Measurements from ENCODE around the gene KSR1.
"Not testable (repeated sequence)": the region's sequence is repeated elsewhere in the genome, so short reads cannot be mapped to it uniquely, and the experiment has no call there.

KSR1 gene

GRCh38 chr17:27498615-27499309, 42.5 kb downstream of the KSR1 start:
- H3K9me3 ChIP-seq (ENCODE audit: control insufficient read depth in 1 of 2, low read length in 2 of 2) = no peaks in the 10 kb centered on the region
- H3K27ac ChIP-seq (ENCODE audit: low read length) = no peak overlapping the region
- H3K4me1 ChIP-seq (ENCODE audit: control insufficient read depth in 1 of 2, insufficient read depth in 2 of 2, low read length in 2 of 2) = peaks cover 10 to 16% of the 10 kb centered on the region in 2 donors
- no peaks in the 10 kb centered on the region for H3K36me3 ChIP-seq (ENCODE audit: control insufficient read depth in 1 of 2, insufficient read depth in 2 of 2, low read length in 2 of 2)
- no peak overlapping the region for H3K4me3 ChIP-seq (ENCODE audit: low read depth in 1 of 2, low read length in 2 of 2)
- H3K27me3 ChIP-seq (ENCODE audit: low read depth, low read length) = no peaks in the 10 kb centered on the region

DNA sequence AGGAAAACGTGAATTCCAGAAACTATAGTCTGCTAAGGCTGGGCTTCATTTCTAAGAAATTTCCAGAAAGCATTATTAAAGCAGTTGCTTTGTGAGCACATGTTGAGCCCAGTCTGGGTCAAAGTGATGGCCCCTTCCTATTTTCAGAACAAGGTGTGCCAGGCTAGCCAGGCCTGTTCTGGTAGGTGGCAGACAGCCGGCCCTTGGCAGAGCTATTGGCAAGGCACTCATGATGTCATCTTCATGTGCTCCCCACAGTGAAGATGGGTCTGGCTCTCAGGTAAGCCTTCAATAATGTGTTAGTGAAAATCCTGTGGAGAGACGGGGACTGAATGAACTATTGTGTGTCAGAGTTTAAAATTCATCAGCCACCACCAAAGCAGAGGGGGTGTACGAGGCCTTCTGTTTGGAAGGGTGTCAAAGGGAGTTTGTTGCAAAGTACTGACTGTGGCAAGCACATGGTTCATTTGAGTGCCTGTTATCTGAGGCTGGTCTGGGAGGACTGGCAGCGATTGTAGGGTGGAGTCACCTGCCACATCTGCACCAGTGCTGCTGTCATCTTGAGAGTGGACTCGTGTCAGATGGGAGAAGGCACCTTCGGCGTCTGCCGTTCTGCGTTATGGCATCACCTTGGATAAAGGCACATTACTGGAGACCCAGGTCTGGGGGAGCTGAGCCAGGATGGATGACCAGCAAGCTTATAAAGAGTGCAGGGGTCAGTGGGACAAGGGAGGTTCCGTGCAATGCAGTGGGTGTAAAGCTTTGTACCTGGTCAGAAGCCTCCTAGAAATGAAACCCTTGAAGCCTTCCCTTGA, 43.4 kb downstream of the KSR1 start:
- Histone ChIP-seq H3K4me1 (ENCODE audit: control insufficient read depth in 1 of 2, insufficient read depth in 2 of 2, low read length in 2 of 2) (peaks cover 5 to 8% of the 10 kb centered on the region in 2 donors), H3K27me3 (ENCODE audit: low read depth, low read length) (no peaks in the 10 kb centered on the region), H3K4me3 (ENCODE audit: low read depth in 1 of 2, low read length in 2 of 2) (no peak overlapping the region), H3K9me3 (ENCODE audit: control insufficient read depth in 1 of 2, low read length in 2 of 2) (no peaks in the 10 kb centered on the region), H3K27ac (ENCODE audit: low read length) (no peak overlapping the region), H3K36me3 (ENCODE audit: control insufficient read depth in 1 of 2, insufficient read depth in 2 of 2, low read length in 2 of 2) (no peaks in the 10 kb centered on the region)

DNA sequence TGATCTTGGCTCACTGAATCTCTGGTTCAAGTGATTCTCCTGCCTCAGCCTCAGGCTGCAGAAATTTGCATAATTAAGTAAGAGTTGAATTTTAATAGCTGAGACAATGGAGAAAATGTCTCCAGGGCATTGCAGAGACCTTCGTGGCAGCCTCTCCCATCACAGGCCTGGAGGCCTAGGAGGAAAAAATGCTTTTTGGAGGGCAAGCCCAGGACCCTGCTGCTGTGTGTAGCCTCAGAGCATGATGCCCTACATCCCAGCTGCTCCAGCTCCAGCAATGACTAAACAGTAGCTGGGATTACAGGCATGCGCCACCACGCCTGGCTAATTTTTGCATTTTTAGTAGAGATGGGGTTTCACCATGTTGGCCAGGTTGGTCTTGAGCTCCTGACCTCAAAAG, 45.1 kb downstream of the KSR1 start:
- H3K4me1 ChIP-seq (ENCODE audit: control insufficient read depth in 1 of 2, insufficient read depth in 2 of 2, low read length in 2 of 2); H3K4me3 ChIP-seq (ENCODE audit: low read depth in 1 of 2, low read length in 2 of 2); H3K9me3 ChIP-seq (ENCODE audit: control insufficient read depth in 1 of 2, low read length in 2 of 2); H3K36me3 ChIP-seq (ENCODE audit: control insufficient read depth in 1 of 2, insufficient read depth in 2 of 2, low read length in 2 of 2); H3K27me3 ChIP-seq (ENCODE audit: low read depth, low read length); H3K27ac ChIP-seq (ENCODE audit: low read length): not testable (repeated sequence)

- Histone ChIP-seq H3K27me3 (ENCODE audit: low read depth, low read length) (no peaks in the 10 kb centered on the region), H3K9me3 (ENCODE audit: control insufficient read depth in 1 of 2, low read length in 2 of 2) (no peaks in the 10 kb centered on the region), H3K4me3 (ENCODE audit: low read depth in 1 of 2, low read length in 2 of 2) (no peak overlapping the region), H3K4me1 (ENCODE audit: control insufficient read depth in 1 of 2, insufficient read depth in 2 of 2, low read length in 2 of 2) (no peaks in the 10 kb centered on the region), H3K36me3 (ENCODE audit: control insufficient read depth in 1 of 2, insufficient read depth in 2 of 2, low read length in 2 of 2) (no peaks in the 10 kb centered on the region), H3K27ac (ENCODE audit: low read length) (no peak overlapping the region)
These were observed 46.5 kb downstream of the KSR1 start for GRCh38 chr17:27502526-27503324.

GRCh38 chr17:27503611-27504010, 47.4 kb downstream of the KSR1 start:
- Histone ChIP-seq H3K27ac (ENCODE audit: low read length) (no peak overlapping the region), H3K4me3 (ENCODE audit: low read depth in 1 of 2, low read length in 2 of 2) (no peak overlapping the region), H3K27me3 (ENCODE audit: low read depth, low read length) (no peaks in the 10 kb centered on the region), H3K9me3 (ENCODE audit: control insufficient read depth in 1 of 2, low read length in 2 of 2) (no peaks in the 10 kb centered on the region), H3K36me3 (ENCODE audit: control insufficient read depth in 1 of 2, insufficient read depth in 2 of 2, low read length in 2 of 2) (no peaks in the 10 kb centered on the region), H3K4me1 (ENCODE audit: control insufficient read depth in 1 of 2, insufficient read depth in 2 of 2, low read length in 2 of 2) (no peaks in the 10 kb centered on the region)

GRCh38 chr17:27504188-27504995, 48.1 kb downstream of the KSR1 start:
- Histone ChIP-seq H3K36me3 (ENCODE audit: control insufficient read depth in 1 of 2, insufficient read depth in 2 of 2, low read length in 2 of 2) (no peaks in the 10 kb centered on the region), H3K4me3 (ENCODE audit: low read depth in 1 of 2, low read length in 2 of 2) (no peak overlapping the region), H3K9me3 (ENCODE audit: control insufficient read depth in 1 of 2, low read length in 2 of 2) (no peaks in the 10 kb centered on the region), H3K27me3 (ENCODE audit: low read depth, low read length) (no peaks in the 10 kb centered on the region), H3K4me1 (ENCODE audit: control insufficient read depth in 1 of 2, insufficient read depth in 2 of 2, low read length in 2 of 2) (no peaks in the 10 kb centered on the region), H3K27ac (ENCODE audit: low read length) (no peak overlapping the region)

- H3K27me3 ChIP-seq (ENCODE audit: low read depth, low read length) = no peaks in the 10 kb centered on the region
- H3K27ac ChIP-seq (ENCODE audit: low read length) = no peak overlapping the region
- no peaks in the 10 kb centered on the region for H3K9me3 ChIP-seq (ENCODE audit: control insufficient read depth in 1 of 2, low read length in 2 of 2)
- peaks cover 8 to 10% of the 10 kb centered on the region in 2 donors for H3K4me1 ChIP-seq (ENCODE audit: control insufficient read depth in 1 of 2, insufficient read depth in 2 of 2, low read length in 2 of 2)
- no peaks in the 10 kb centered on the region for H3K36me3 ChIP-seq (ENCODE audit: control insufficient read depth in 1 of 2, insufficient read depth in 2 of 2, low read length in 2 of 2)
- no peak overlapping the region for H3K4me3 ChIP-seq (ENCODE audit: low read depth in 1 of 2, low read length in 2 of 2)
These were observed 50.3 kb downstream of the KSR1 start for GRCh38 chr17:27506348-27507218.

GRCh38 chr17:27511168-27511883, 55.1 kb downstream of the KSR1 start:
- Histone ChIP-seq H3K4me1 (ENCODE audit: control insufficient read depth in 1 of 2, insufficient read depth in 2 of 2, low read length in 2 of 2) (peaks cover 8 to 22% of the 10 kb centered on the region in 2 donors), H3K9me3 (ENCODE audit: control insufficient read depth in 1 of 2, low read length in 2 of 2) (no peaks in the 10 kb centered on the region), H3K4me3 (ENCODE audit: low read depth in 1 of 2, low read length in 2 of 2) (no peak overlapping the region), H3K27ac (ENCODE audit: low read length) (no peak overlapping the region), H3K36me3 (ENCODE audit: control insufficient read depth in 1 of 2, insufficient read depth in 2 of 2, low read length in 2 of 2) (no peaks in the 10 kb centered on the region), H3K27me3 (ENCODE audit: low read depth, low read length) (no peaks in the 10 kb centered on the region)

- Histone ChIP-seq H3K4me1 (ENCODE audit: control insufficient read depth in 1 of 2, insufficient read depth in 2 of 2, low read length in 2 of 2) (peaks cover 8 to 22% of the 10 kb centered on the region in 2 donors), H3K27me3 (ENCODE audit: low read depth, low read length) (no peaks in the 10 kb centered on the region), H3K4me3 (ENCODE audit: low read depth in 1 of 2, low read length in 2 of 2) (no peak overlapping the region), H3K36me3 (ENCODE audit: control insufficient read depth in 1 of 2, insufficient read depth in 2 of 2, low read length in 2 of 2) (no peaks in the 10 kb centered on the region), H3K9me3 (ENCODE audit: control insufficient read depth in 1 of 2, low read length in 2 of 2) (no peaks in the 10 kb centered on the region), H3K27ac (ENCODE audit: low read length) (no peak overlapping the region)
These were observed 55.8 kb downstream of the KSR1 start for GRCh38 chr17:27512031-27512430.
